K562 (cell line): ENCODE data around the gene RNF112. TPM values are rescaled to one million over a fixed set of nuclear protein-coding genes. Genes with fewer than 3 reads are reported as not detected.

Source experiments
- ATAC-seq: fragments of 200-7000 bp; cut with Tn5 transposase; 3 replicates; pipeline ENCODE4 v1.9.1; 2020; ENCODE audit warnings: moderate library complexity
- BruUV-seq: library from RNA; stranded (reverse); fragments of 400-500 nt; replicated peaks from 2 replicates; lab custom pipeline; 2021; lab: Mats Ljungman, UMichigan
- CTCF ChIA-PET: fragments of 300-600 bp; formaldehyde crosslinking; extraction: SDS; loops from one replicate; lab custom pipeline; 2021; ENCODE audit warnings: low intra/inter-chr PET ratio; lab: Yijun Ruan, JAX
- POLR2A ChIA-PET: fragments of 300-600, 350-650 bp; sonication (Branson Sonifier 250); formaldehyde crosslinking; extraction: SDS; loops from one replicate; lab custom pipeline; 2021; ENCODE audit warnings: antibody characterized with exemption, inconsistent platforms; lab: Yijun Ruan, JAX
- DNase-seq, 4 experiments: peaks; one replicate each; pipeline versions ENCODE4 v3.0.0 to v3.0.0-alpha.2; 2011 to 2018; ENCODE audit warnings: low spot score in 3 of 4, mixed read lengths in 3 of 4; ENCODE audit errors: extremely low read depth in 1 of 4
- FAIRE-seq: peaks from 2 replicates; lab custom pipeline; 2011; peaks lifted over from hg19 to GRCh38; lab: Jason Lieb, UNC
- H2AFZ ChIP-seq: 2 replicates; pipeline ENCODE4 v1.6.0; 2011; ENCODE audit warnings: low read depth, low read length, control low read depth, inconsistent platforms
- H3K27ac ChIP-seq: fragments of 200-600 bp; 3 replicates; pipeline ENCODE4 v1.8.0; 2011; ENCODE audit warnings: low read depth, mild to moderate bottlenecking, control low read depth, inconsistent platforms, low read length, moderate library complexity, mixed read lengths; ENCODE audit errors: extremely low read depth
- H3K27me3 ChIP-seq, 2 experiments: fragments of 300-600 bp in 1 of 2; 2 replicates in 1 of 2; 3 replicates in 1 of 2; pipeline versions ENCODE4 v1.6.0 to v1.8.0; 2011; ENCODE audit warnings: inconsistent platforms in 2 of 2, low read length in 2 of 2, mild to moderate bottlenecking in 1 of 2, mixed read lengths in 1 of 2, moderate library complexity in 1 of 2; ENCODE audit not compliant: control insufficient read depth in 2 of 2, insufficient read depth in 2 of 2
- H3K36me3 ChIP-seq: fragments of 300-600 bp; 3 replicates; pipeline ENCODE4 v1.8.0; 2011; ENCODE audit warnings: mild to moderate bottlenecking, low read length, inconsistent platforms; ENCODE audit not compliant: control insufficient read depth, insufficient read depth
- H3K4me1 ChIP-seq, 2 experiments: fragments of 200-600 bp in 1 of 2; replicated peaks in 1 of 2; 2 replicates in 1 of 2; 3 replicates in 1 of 2; pipeline versions ENCODE4 v1.5.1 to v1.8.0; 2011; ENCODE audit warnings: inconsistent platforms in 2 of 2, low read length in 2 of 2, mild to moderate bottlenecking in 1 of 2, mixed read lengths in 1 of 2, moderate library complexity in 1 of 2; ENCODE audit not compliant: control insufficient read depth in 2 of 2, insufficient read depth in 2 of 2
- H3K4me2 ChIP-seq: 2 replicates; pipeline ENCODE4 v1.6.1; 2011; ENCODE audit warnings: low read length, control low read depth, inconsistent platforms, mixed read lengths; ENCODE audit not compliant: insufficient read depth
- H3K4me3 ChIP-seq: fragments of 200-600 bp; sonication (generic), shearing (Covaris generic); 2 replicates; pipeline ENCODE4 v1.5.1; 2016; ENCODE audit warnings: control low read depth, inconsistent platforms
- H3K79me2 ChIP-seq: fragments of 200-600 bp; 3 replicates; pipeline ENCODE4 v1.8.0; 2011; ENCODE audit warnings: low read length, inconsistent platforms; ENCODE audit not compliant: control insufficient read depth, insufficient read depth
- H3K9ac ChIP-seq, 2 experiments: 2 replicates each; pipeline versions ENCODE4 v1.6.0 to v1.6.1; 2011; ENCODE audit warnings: low read depth in 2 of 2, low read length in 2 of 2, control low read depth in 1 of 2, inconsistent platforms in 1 of 2, mild to moderate bottlenecking in 1 of 2, mixed read lengths in 1 of 2; ENCODE audit not compliant: insufficient read depth in 1 of 2
- H3K9me1 ChIP-seq: one replicate; pipeline ENCODE4 v1.6.0; 2011; ENCODE audit warnings: inconsistent platforms, mild to moderate bottlenecking, low read length, moderate library complexity; ENCODE audit not compliant: control insufficient read depth, insufficient read depth
- H3K9me3 ChIP-seq: replicated peaks from 2 replicates; pipeline ENCODE4 v1.5.1; 2011; ENCODE audit warnings: low read depth, low read length, inconsistent platforms; ENCODE audit not compliant: control insufficient read depth, insufficient read depth
- H4K20me1 ChIP-seq: replicated peaks from 2 replicates; pipeline ENCODE4 v1.6.1; 2011; ENCODE audit warnings: low read length, inconsistent platforms, mixed read lengths; ENCODE audit not compliant: control insufficient read depth, insufficient read depth
- ATF6 ChIP-seq: sonication (generic); formaldehyde crosslinking; IDR thresholded peaks from 2 replicates; pipeline ENCODE4 v1.4.0; 2020; ENCODE audit warnings: mild to moderate bottlenecking, missing genetic modification reagents
- FOXP4 ChIP-seq: sonication (generic); formaldehyde crosslinking; IDR thresholded peaks from 2 replicates; pipeline ENCODE4 v1.8.0; 2022; ENCODE audit warnings: mild to moderate bottlenecking, missing genetic modification reagents, borderline replicate concordance
- MAZ ChIP-seq, 2 experiments: fragments of 450-650 bp in 1 of 2; sonication (generic) in 1 of 2; formaldehyde crosslinking; IDR thresholded peaks in 1 of 2; conservative IDR thresholded peaks in 1 of 2; 2 replicates each; pipeline versions ENCODE4 v1.4.0 to v1.5.0; 2020; ENCODE audit warnings: mild to moderate bottlenecking in 1 of 2, missing genetic modification reagents in 1 of 2
- MCM5 ChIP-seq: fragments of 450-650 bp; IDR thresholded peaks from 2 replicates; pipeline ENCODE4 v1.6.1; 2016; ENCODE audit warnings: low read depth
- POLR3G ChIP-seq: IDR thresholded peaks from 2 replicates; pipeline ENCODE4 v1.6.1; 2011; ENCODE audit not compliant: insufficient read length, insufficient replicate concordance; ENCODE audit errors: extremely low read depth
- RB1 ChIP-seq: fragments of 450-650 bp; IDR thresholded peaks from 2 replicates; pipeline ENCODE4 v1.6.1; 2017; ENCODE audit warnings: low read depth, mild to moderate bottlenecking
- SETDB1 ChIP-seq: IDR thresholded peaks from one replicate; pipeline ENCODE4 v1.6.1; 2012; ENCODE audit warnings: low read length, control low read depth, inconsistent platforms
- SIN3B ChIP-seq: fragments of 450-650 bp; IDR thresholded peaks from 2 replicates; pipeline ENCODE4 v1.6.1; 2017; ENCODE audit warnings: low read depth, mild to moderate bottlenecking, moderate library complexity
- ZNF76 ChIP-seq: fragments of 250-450 bp; sonication (Bioruptor Pico); IDR thresholded peaks from 2 replicates; pipeline ENCODE4 v1.4.0; 2020; ENCODE audit warnings: mild to moderate bottlenecking, moderate library complexity, borderline replicate concordance
- ZNF785 ChIP-seq: fragments of 250-450 bp; sonication (Bioruptor Pico); IDR thresholded peaks from 2 replicates; pipeline ENCODE4 v1.4.0; 2020; ENCODE audit warnings: mild to moderate bottlenecking
- WGBS: fragments of 100-300 bp; shearing (Covaris generic); methylation state at CpG from one replicate; pipeline ENCODE4 v1.1.6; 2016; ENCODE audit warnings: low coverage, mixed read lengths; ENCODE audit not compliant: insufficient coverage; ENCODE audit errors: missing lambda C conversion rate; 5-methylcytosine and 5-hydroxymethylcytosine counted together
- in situ Hi-C: fragments of 300-500 bp; cut with MboI; formaldehyde crosslinking; loops from 4 replicates; pipeline ENCODE4 v1.15.0; 2018; ENCODE audit warnings: inconsistent platforms, mixed read lengths
- intact Hi-C: fragments of 100-400 bp; cut with micrococcal nuclease; formaldehyde crosslinking; loops from 2 replicates; pipeline ENCODE4 v1.14.2; 2022
- polyA plus RNA-seq, 8 experiments: library from polyadenylated mRNA; depleted of rRNA in 4 of 8; stranded (reverse) in 5 of 8; unstranded in 3 of 8; fragments of >200 nt; fragmentation: Nextera tagmentation in 2 of 8; fragmentation: Illumina TruSeq in 1 of 8; extraction: Ambion mirVana in 2 of 8; extraction: Trizol in 1 of 8; gene quantifications; 2 replicates each; pipeline versions ENCODE4 v1.2.1 to v1.2.3, GENCODE V29; 2011 to 2014; ENCODE audit warnings: inconsistent platforms in 1 of 8, missing spikeins in 1 of 8
- total RNA-seq, 7 experiments: library from RNA; depleted of rRNA in 6 of 7; stranded (reverse); fragments of >200 nt in 6 of 7; fragmentation: Illumina TruSeq in 2 of 7; extraction: Trizol in 2 of 7; gene quantifications; 2 replicates each; pipeline versions ENCODE4 v1.2.1 to v1.2.3, GENCODE V29; 2011 to 2021; ENCODE audit warnings: low replicate concordance in 1 of 7

Gene RNF112
- total and polyA plus RNA-seq, 9 of the 15 experiments (the other 6 are each of a cell fraction or from before 2014, with no cell fraction given), result 0.05 TPM; not detected in 8

- no peaks in the 10 kb centered on the region for H3K9me1 ChIP-seq
- H3K4me2 ChIP-seq, result no peak overlapping the region
- in situ Hi-C loops, result no loop called here
- intact Hi-C loops, result no loop called here
- no peak overlapping the region for H2AFZ ChIP-seq
- CTCF ChIA-PET, result no interaction called here
- no peaks in the 10 kb centered on the region for H3K9me3 ChIP-seq
- H3K27me3 ChIP-seq, result peaks cover 0 to 9% of the 10 kb centered on the region in 2 experiments; a peak in 1 of 5 replicates
- TF ChIP-seq ZNF785 (CRISPR knock-in tag) (no peak), MAZ (CRISPR knock-in tag; conservative IDR thresholded peaks at IDR 0.05 in 1 of 2, IDR thresholded peaks at IDR 0.05 in 1 of 2) (no peak), RB1 (no peak)
- no peak for DNase-seq
- no peak overlapping the region for H3K9ac ChIP-seq
- BruUV-seq, result no TSS peak
- no peak overlapping the region for H3K4me3 ChIP-seq
- no peaks in the 10 kb centered on the region for H3K79me2 ChIP-seq
- H3K4me1 ChIP-seq, result no peaks in the 10 kb centered on the region
- 0% methylated on average over 3 of the region's 3 CpGs for WGBS
- H3K36me3 ChIP-seq, result no peaks in the 10 kb centered on the region
- no peak for ATAC-seq
- POLR2A ChIA-PET, result interaction anchor here (0.7 kb wide), 1 partner anchor 18 kb away, joined by 3 read pairs; no protein-coding TSS in a partner anchor
- H3K27ac ChIP-seq, result no peak overlapping the region
- no peaks in the 10 kb centered on the region for H4K20me1 ChIP-seq
- no peak for FAIRE-seq
These were observed 49.7 kb downstream of the RNF112 start for GRCh38 chr17:19460700-19461099.

GRCh38 chr17:19461116-19461515, 50.1 kb downstream of the RNF112 start:
- ATAC-seq, result no peak
- Histone ChIP-seq H2AFZ (no peak overlapping the region), H3K9me3 (no peaks in the 10 kb centered on the region), H3K4me2 (no peak overlapping the region), H4K20me1 (no peaks in the 10 kb centered on the region), H3K4me3 (no peak overlapping the region), H3K4me1 (no peaks in the 10 kb centered on the region), H3K27ac (no peak overlapping the region), H3K27me3 (peaks cover 0 to 9% of the 10 kb centered on the region in 2 experiments; a peak in 1 of 5 replicates), H3K9ac (no peak overlapping the region), H3K79me2 (no peaks in the 10 kb centered on the region), H3K9me1 (no peaks in the 10 kb centered on the region), H3K36me3 (no peaks in the 10 kb centered on the region)
- POLR2A ChIA-PET, result interaction anchor here (0.7 kb wide), 1 partner anchor 17 kb away, joined by 3 read pairs; no protein-coding TSS in a partner anchor
- no peak for FAIRE-seq
- TF ChIP-seq POLR3G (no peak), SIN3B (no peak), MCM5 (no peak), SETDB1 (no peak), FOXP4 (no peak), ATF6 (CRISPR knock-in tag) (no peak), ZNF76 (CRISPR knock-in tag) (no peak)
- CTCF ChIA-PET, result no interaction called here
- in situ Hi-C loops, result no loop called here
- BruUV-seq, result no TSS peak
- no peak for DNase-seq
- intact Hi-C loops, result no loop called here
